ENCODE data around the gene AP4E1. TPM values are rescaled to one million over a fixed set of nuclear protein-coding genes. Genes with fewer than 3 reads are reported as not detected.

The AP4E1 gene
- total and polyA plus RNA-seq, 2 of the 8 experiments (the other 6 are each of a cell fraction or from before 2014, with no cell fraction given), result 1.4 to 10.9 TPM

DNA sequence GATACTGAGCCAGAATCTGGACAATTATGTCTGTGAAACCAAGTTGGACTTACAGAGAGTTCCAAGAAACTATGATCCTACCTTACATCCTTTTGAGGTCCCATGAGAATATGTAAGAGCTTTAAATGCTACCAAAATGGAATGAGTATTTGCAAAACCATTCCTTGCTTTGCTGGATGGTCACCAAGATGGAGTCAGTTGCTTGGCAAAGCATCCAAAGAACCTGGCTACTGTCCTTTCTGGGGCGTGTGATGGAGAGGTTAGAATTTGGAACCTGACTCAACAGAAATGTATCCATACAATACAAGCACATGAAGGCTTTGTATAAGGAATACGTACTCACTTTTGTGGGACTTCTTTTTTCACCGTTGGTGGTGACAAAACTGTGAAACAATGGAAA, 36.2 kb downstream of the AP4E1 start:
- Histone ChIP-seq H3K56ac (replicated peaks; ENCODE audit: insufficient read length, low read depth, low read length) (no peak overlapping the region), H4K8ac (ENCODE audit: extremely low read depth, insufficient read depth, low read length) (no peak overlapping the region), H3K23me2 (ENCODE audit: low read depth, low read length) (no peaks in the 10 kb centered on the region), H3K79me1 (ENCODE audit: low read depth, low read length) (no peaks in the 10 kb centered on the region), H2BK20ac (ENCODE audit: low read length) (no peak overlapping the region), H2BK15ac (ENCODE audit: low read length) (no peak overlapping the region), H3K27ac (ENCODE audit: low read depth, low read length) (no peak overlapping the region), H3K4me3 (ENCODE audit: extremely low read depth in 1 of 4, insufficient read depth in 2 of 4, low read depth in 3 of 4, low read length in 4 of 4) (no peak overlapping the region), H2BK120ac (replicated peaks; ENCODE audit: low read depth, low read length) (no peak overlapping the region), H2AK5ac (ENCODE audit: low read depth, low read length) (no peak overlapping the region), H4K5ac (ENCODE audit: insufficient read length, low read depth, low read length) (no peak overlapping the region), H4K91ac (replicated peaks; ENCODE audit: insufficient read length, low read length) (no peak overlapping the region), H3K4me2 (ENCODE audit: insufficient read depth in 1 of 2, low read depth in 2 of 2, low read length in 2 of 2) (no peak overlapping the region), H3K14ac (ENCODE audit: insufficient read length) (no peak overlapping the region), H2BK5ac (ENCODE audit: low read depth, low read length) (no peak overlapping the region), H3K36me3 (ENCODE audit: control insufficient read depth in 2 of 4, insufficient read depth in 4 of 4, low read length in 3 of 4) (peaks cover 0 to 4% (median 1%) of the 10 kb centered on the region in 4 experiments; a peak in 3 of 8 replicates), H4K20me1 (replicated peaks in 1 of 2; ENCODE audit: control insufficient read depth in 1 of 2, insufficient read depth in 2 of 2, low read length in 2 of 2) (no peaks in the 10 kb centered on the region), H2BK12ac (ENCODE audit: low read depth, low read length) (no peak overlapping the region), H3K4me1 (replicated peaks in 1 of 4; ENCODE audit: control insufficient read depth in 3 of 4, insufficient read depth in 4 of 4, low read length in 3 of 4) (no peaks in the 10 kb centered on the region), H3K23ac (ENCODE audit: insufficient read length) (no peak overlapping the region), H3K9ac (replicated peaks in 1 of 4; ENCODE audit: extremely low read depth in 1 of 4, low read depth in 3 of 4, low read length in 3 of 4) (no peak overlapping the region), H2AFZ (ENCODE audit: low read length) (no peak overlapping the region), H3K79me2 (ENCODE audit: control insufficient read depth in 1 of 2, insufficient read depth in 2 of 2, low read length in 2 of 2) (no peaks in the 10 kb centered on the region), H3K9me3 (ENCODE audit: insufficient read depth in 2 of 2, low read depth in 1 of 2, low read length in 1 of 2) (no peaks in the 10 kb centered on the region), H3K27me3 (replicated peaks in 1 of 4; ENCODE audit: control insufficient read depth in 3 of 4, extremely low read depth in 1 of 4, insufficient read depth in 3 of 4, low read length in 3 of 4) (no peaks in the 10 kb centered on the region), H3K18ac (ENCODE audit: extremely low read depth, low read length) (no peak overlapping the region), H3K4ac (replicated peaks; ENCODE audit: insufficient read length, low read depth, low read length) (no peak overlapping the region)
- WGBS, 2 experiments (ENCODE audit: extremely low coverage in 1 of 2, insufficient coverage in 1 of 2, insufficient read length in 1 of 2, insufficient replicate concordance in 2 of 2, low coverage in 1 of 2, low lambda C conversion rate in 2 of 2, missing lambda C conversion rate in 1 of 2), result 91% methylated on average over 3 of the region's 3 CpGs; no CpG with 5 or more reads in 1 of the 2 experiments
- FAIRE-seq (peak; percentile 7), DNase-seq (ENCODE audit: low read depth in 1 of 2, low spot score in 2 of 2) (no peak)
- POLR2A ChIA-PET (ENCODE audit: partially characterized antibody), result no interaction called here
- no peak for TF ChIP-seq E2F6 (IDR thresholded peaks at IDR 0.05)
- CTCF ChIA-PET (ENCODE audit: partially characterized antibody), result interaction anchor here (0.6 to 1.4 kb wide), 2 partner anchors 155 to 459 kb away, joined by 3 to 4 read pairs; no protein-coding TSS in a partner anchor
